ENCODE measurements around the gene ANKRD63. TPM values are rescaled to one million over a fixed set of nuclear protein-coding genes. Genes with fewer than 3 reads are reported as not detected.
A peak's percentile ranks its signal among the peaks of the same experiment; 100 is the strongest.

ANKRD63 gene
- polyA plus RNA-seq, 4 donors = 0.04 to 0.16 TPM; not detected in 2

DNA sequence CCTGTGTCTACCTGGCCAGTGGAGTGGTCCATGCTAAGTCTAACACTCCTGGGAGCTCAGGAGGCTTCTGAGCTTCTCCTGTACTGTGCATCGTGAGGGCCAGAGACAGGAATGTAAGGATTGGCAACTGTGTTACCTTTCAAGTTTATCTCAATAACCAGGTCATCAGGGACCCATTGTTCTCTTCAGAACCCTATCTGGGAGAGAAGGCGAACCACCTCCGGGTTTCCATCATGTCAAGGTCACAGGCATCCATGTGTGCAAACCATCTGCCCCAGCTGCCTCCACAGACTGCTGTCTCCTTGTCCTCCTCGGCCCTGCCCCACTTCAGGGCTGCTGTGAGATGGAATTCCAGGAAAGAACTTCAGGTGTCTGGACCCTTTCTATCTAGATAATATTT lies 5.9 kb downstream of the ANKRD63 start:
- H3K4me1 ChIP-seq (ENCODE audit: control insufficient read depth in 3 of 3, insufficient read depth in 2 of 3, low read depth in 1 of 3, low read length in 2 of 3) = peaks cover 0 to 20% (median 0%) of the 10 kb centered on the region in 3 donors
- no peak overlapping the region for H3K4me3 ChIP-seq (ENCODE audit: low read depth in 1 of 3, low read length in 3 of 3)
- peaks cover 0 to 46% (median 0%) of the 10 kb centered on the region in 3 donors for H3K36me3 ChIP-seq (ENCODE audit: control insufficient read depth in 3 of 3, insufficient read depth in 2 of 3, low read depth in 1 of 3, low read length in 3 of 3)
- peaks cover 2 to 33% (median 24%) of the 10 kb centered on the region in 3 donors for H3K27me3 ChIP-seq (ENCODE audit: control insufficient read depth in 3 of 3, insufficient read depth in 3 of 3, low read length in 3 of 3)
- 51 to 68% (median 62%) methylated on average over 4 of the region's 4 CpGs for WGBS, 3 donors
- FAIRE-seq (no peak), DNase-seq (no peak)
- peaks cover 0 to 2% of the 10 kb centered on the region in 2 donors for H3K9me3 ChIP-seq (ENCODE audit: control insufficient read depth in 2 of 2, insufficient read depth in 1 of 2, low read depth in 1 of 2, low read length in 1 of 2)
- H3K27ac ChIP-seq (ENCODE audit: low read depth in 1 of 3, low read length in 2 of 3) = no peak overlapping the region

DNA sequence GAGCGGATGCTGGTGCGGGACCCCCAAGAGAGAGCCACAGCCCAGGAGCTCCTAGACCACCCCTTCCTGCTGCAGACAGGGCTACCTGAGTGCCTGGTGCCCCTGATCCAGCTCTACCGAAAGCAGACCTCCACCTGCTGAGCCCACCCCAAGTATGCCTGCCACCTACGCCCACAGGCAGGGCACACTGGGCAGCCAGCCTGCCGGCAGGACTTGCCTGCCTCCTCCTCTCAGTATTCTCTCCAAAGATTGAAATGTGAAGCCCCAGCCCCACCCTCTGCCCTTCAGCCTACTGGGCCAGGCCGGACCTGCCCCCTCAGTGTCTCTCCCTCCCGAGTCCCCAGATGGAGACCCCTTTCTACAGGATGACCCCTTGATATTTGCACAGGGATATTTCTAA lies 6.9 kb downstream of the ANKRD63 start:
- H3K9me3 ChIP-seq (ENCODE audit: control insufficient read depth in 2 of 2, insufficient read depth in 1 of 2, low read depth in 1 of 2, low read length in 1 of 2) = no peaks in the 10 kb centered on the region
- H3K36me3 ChIP-seq (ENCODE audit: control insufficient read depth in 3 of 3, insufficient read depth in 2 of 3, low read depth in 1 of 3, low read length in 3 of 3) = peaks cover 0 to 54% (median 0%) of the 10 kb centered on the region in 3 donors
- H3K4me1 ChIP-seq (ENCODE audit: control insufficient read depth in 3 of 3, insufficient read depth in 2 of 3, low read depth in 1 of 3, low read length in 2 of 3) = peaks cover 0 to 18% (median 0%) of the 10 kb centered on the region in 3 donors
- no peak for DNase-seq
- 91 to 93% (median 92%) methylated on average over 7 of the region's 7 CpGs for WGBS, 3 donors
- no peak overlapping the region for H3K27ac ChIP-seq (ENCODE audit: low read depth in 1 of 3, low read length in 2 of 3)
- H3K4me3 ChIP-seq (ENCODE audit: low read depth in 1 of 3, low read length in 3 of 3) = no peak overlapping the region
- no peak for FAIRE-seq
- peaks cover 0 to 26% (median 17%) of the 10 kb centered on the region in 3 donors for H3K27me3 ChIP-seq (ENCODE audit: control insufficient read depth in 3 of 3, insufficient read depth in 3 of 3, low read length in 3 of 3)

DNA sequence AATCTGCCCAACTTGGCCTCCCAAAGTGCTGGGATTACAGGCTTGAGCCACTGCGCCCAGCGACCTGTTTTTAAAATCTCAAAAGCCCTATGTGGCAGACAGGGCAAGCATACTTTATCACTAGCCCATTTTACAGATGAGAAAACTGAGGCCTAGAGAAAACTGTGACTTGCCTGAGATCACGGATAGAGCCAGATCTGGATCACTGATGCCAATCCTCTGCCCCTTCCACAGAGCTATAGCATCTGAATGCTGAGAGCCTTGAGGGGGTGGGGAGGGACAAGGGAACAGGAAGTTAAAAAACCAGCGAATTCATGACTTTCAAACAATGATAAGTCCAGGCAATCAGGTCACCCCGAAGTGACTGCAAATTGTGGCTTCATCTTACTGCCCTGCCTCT lies 7.3 kb downstream of the ANKRD63 start:
- H3K27ac ChIP-seq (ENCODE audit: low read depth in 1 of 3, low read length in 2 of 3) = no peak overlapping the region
- no peak for FAIRE-seq
- DNase-seq = no peak
- peaks cover 0 to 57% (median 0%) of the 10 kb centered on the region in 3 donors for H3K36me3 ChIP-seq (ENCODE audit: control insufficient read depth in 3 of 3, insufficient read depth in 2 of 3, low read depth in 1 of 3, low read length in 3 of 3)
- no peak overlapping the region for H3K4me3 ChIP-seq (ENCODE audit: low read depth in 1 of 3, low read length in 3 of 3)
- peaks cover 0 to 18% (median 0%) of the 10 kb centered on the region in 3 donors for H3K4me1 ChIP-seq (ENCODE audit: control insufficient read depth in 3 of 3, insufficient read depth in 2 of 3, low read depth in 1 of 3, low read length in 2 of 3)
- 79 to 92% (median 84%) methylated on average over 5 of the region's 5 CpGs for WGBS, 3 donors
- no peaks in the 10 kb centered on the region for H3K9me3 ChIP-seq (ENCODE audit: control insufficient read depth in 2 of 2, insufficient read depth in 1 of 2, low read depth in 1 of 2, low read length in 1 of 2)
- peaks cover 0 to 22% (median 12%) of the 10 kb centered on the region in 3 donors for H3K27me3 ChIP-seq (ENCODE audit: control insufficient read depth in 3 of 3, insufficient read depth in 3 of 3, low read length in 3 of 3)

DNA sequence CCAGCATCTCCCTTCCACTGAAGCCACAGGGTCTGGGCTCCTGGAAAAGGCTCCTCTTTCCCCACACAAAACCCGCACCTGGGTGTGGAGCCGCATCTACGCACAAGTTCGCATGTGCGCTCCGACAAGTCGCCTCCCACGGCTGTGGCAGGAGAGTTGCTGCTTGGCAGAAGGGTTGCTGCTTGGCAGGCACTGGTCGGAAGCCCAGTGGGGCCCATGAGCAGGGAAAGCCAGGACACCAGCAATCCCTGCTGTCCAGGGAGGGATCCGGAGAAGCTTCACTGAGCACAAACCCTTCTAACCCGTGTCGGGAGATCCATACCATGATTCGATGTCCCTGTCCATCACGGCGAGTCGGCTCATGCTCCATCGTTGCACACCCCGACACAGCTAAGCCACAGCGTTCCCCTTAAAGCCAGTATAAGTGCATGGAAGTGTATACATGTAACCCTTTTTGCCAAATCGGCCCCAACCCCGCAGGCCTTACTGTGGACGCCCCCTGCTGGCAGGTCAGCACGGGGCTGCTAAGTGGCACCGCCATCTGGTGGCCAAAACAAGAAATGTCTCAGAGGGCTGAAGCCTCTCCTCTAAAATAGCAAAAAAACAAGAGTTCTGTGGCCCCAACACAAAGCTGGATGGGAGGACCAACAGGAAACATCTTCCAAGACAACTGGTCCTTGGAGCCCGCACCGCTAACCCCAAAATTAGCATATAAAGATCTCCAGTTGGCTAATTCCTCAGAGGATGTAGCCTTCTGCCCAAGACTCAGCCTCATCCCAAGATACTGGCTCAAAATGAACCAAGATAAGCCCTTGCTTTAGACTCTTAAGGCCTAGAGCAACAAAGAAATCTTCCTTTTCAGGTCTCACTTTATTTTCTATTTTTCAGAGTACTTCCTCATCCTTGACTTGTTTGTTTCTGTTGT lies 8.3 kb downstream of the ANKRD63 start:
- 55 to 57% (median 56%) methylated on average over 26 of the region's 26 CpGs for WGBS, 3 donors
- no peak for FAIRE-seq

DNA sequence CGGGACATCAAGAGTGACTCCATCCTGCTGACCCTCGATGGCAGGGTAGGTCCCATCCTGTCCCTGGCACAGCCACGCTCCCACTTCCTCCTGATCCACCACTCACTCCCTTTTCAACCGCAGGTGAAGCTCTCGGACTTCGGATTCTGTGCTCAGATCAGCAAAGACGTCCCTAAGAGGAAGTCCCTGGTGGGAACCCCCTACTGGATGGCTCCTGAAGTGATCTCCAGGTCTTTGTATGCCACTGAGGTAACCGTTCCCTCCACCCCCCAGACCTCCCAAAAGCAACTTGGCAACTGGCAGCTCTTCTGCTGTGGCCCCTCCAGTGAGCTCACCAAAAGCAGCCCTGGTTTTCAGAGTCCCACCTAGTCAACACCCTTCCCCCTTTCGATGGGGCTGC lies 9.4 kb downstream of the ANKRD63 start:
- Histone ChIP-seq H3K27me3 (ENCODE audit: control insufficient read depth in 3 of 3, insufficient read depth in 3 of 3, low read length in 3 of 3) (peaks cover 0 to 7% (median under 1%) of the 10 kb centered on the region in 3 donors), H3K36me3 (ENCODE audit: control insufficient read depth in 3 of 3, insufficient read depth in 2 of 3, low read depth in 1 of 3, low read length in 3 of 3) (peaks cover 0 to 77% (median 0%) of the 10 kb centered on the region in 3 donors), H3K4me1 (ENCODE audit: control insufficient read depth in 3 of 3, insufficient read depth in 2 of 3, low read depth in 1 of 3, low read length in 2 of 3) (peaks cover 0 to 3% (median 0%) of the 10 kb centered on the region in 3 donors), H3K27ac (ENCODE audit: low read depth in 1 of 3, low read length in 2 of 3) (no peak overlapping the region), H3K9me3 (ENCODE audit: control insufficient read depth in 2 of 2, insufficient read depth in 1 of 2, low read depth in 1 of 2, low read length in 1 of 2) (no peaks in the 10 kb centered on the region), H3K4me3 (ENCODE audit: low read depth in 1 of 3, low read length in 3 of 3) (no peak overlapping the region)
- WGBS, 3 donors = 72 to 81% (median 81%) methylated on average over 9 of the region's 9 CpGs
- DNase-seq = no peak
- FAIRE-seq = no peak

More for the DNA sequence above, 8.3 kb downstream of the ANKRD63 start:
- Histone ChIP-seq H3K27me3 (ENCODE audit: control insufficient read depth in 3 of 3, insufficient read depth in 3 of 3, low read length in 3 of 3) (peaks cover 0 to 12% (median 7%) of the 10 kb centered on the region in 3 donors), H3K36me3 (ENCODE audit: control insufficient read depth in 3 of 3, insufficient read depth in 2 of 3, low read depth in 1 of 3, low read length in 3 of 3) (peaks cover 0 to 67% (median 0%) of the 10 kb centered on the region in 3 donors), H3K9me3 (ENCODE audit: control insufficient read depth in 2 of 2, insufficient read depth in 1 of 2, low read depth in 1 of 2, low read length in 1 of 2) (no peaks in the 10 kb centered on the region), H3K27ac (ENCODE audit: low read depth in 1 of 3, low read length in 2 of 3) (no peak overlapping the region), H3K4me3 (ENCODE audit: low read depth in 1 of 3, low read length in 3 of 3) (no peak overlapping the region), H3K4me1 (ENCODE audit: control insufficient read depth in 3 of 3, insufficient read depth in 2 of 3, low read depth in 1 of 3, low read length in 2 of 3) (peaks cover 0 to 10% (median 0%) of the 10 kb centered on the region in 3 donors)
- peak; percentile 71 to 88 for DNase-seq

DNA sequence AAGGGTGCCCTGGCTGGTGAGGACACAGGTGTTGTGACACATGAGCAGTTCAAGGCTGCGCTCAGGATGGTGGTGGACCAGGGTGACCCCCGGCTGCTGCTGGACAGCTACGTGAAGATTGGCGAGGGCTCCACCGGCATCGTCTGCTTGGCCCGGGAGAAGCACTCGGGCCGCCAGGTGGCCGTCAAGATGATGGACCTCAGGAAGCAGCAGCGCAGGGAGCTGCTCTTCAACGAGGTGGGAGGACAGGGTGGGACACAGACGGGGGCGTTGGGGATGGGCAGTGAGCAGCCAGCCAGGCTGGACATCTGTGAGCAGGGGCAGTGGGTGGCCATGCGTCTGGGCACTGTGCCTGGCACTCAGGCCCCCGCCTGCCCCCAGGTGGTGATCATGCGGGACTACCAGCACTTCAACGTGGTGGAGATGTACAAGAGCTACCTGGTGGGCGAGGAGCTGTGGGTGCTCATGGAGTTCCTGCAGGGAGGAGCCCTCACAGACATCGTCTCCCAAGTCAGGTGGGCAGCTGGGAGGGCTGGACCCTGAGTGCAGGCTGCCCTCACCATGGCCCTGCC lies 10.3 kb downstream of the ANKRD63 start:
- peaks cover 0 to 85% (median 0%) of the 10 kb centered on the region in 3 donors for H3K36me3 ChIP-seq (ENCODE audit: control insufficient read depth in 3 of 3, insufficient read depth in 2 of 3, low read depth in 1 of 3, low read length in 3 of 3)
- no peak for FAIRE-seq
- H3K27me3 ChIP-seq (ENCODE audit: control insufficient read depth in 3 of 3, insufficient read depth in 3 of 3, low read length in 3 of 3) = peaks cover 0 to under 1% (median 0%) of the 10 kb centered on the region in 3 donors
- no peaks in the 10 kb centered on the region for H3K9me3 ChIP-seq (ENCODE audit: control insufficient read depth in 2 of 2, insufficient read depth in 1 of 2, low read depth in 1 of 2, low read length in 1 of 2)
- DNase-seq = no peak
- no peak overlapping the region for H3K27ac ChIP-seq (ENCODE audit: low read depth in 1 of 3, low read length in 2 of 3)
- H3K4me3 ChIP-seq (ENCODE audit: low read depth in 1 of 3, low read length in 3 of 3) = no peak overlapping the region
- 69 to 85% (median 79%) methylated on average over 19 to 20 of the region's 20 CpGs for WGBS, 3 donors
- peaks cover 0 to 3% (median 0%) of the 10 kb centered on the region in 3 donors for H3K4me1 ChIP-seq (ENCODE audit: control insufficient read depth in 3 of 3, insufficient read depth in 2 of 3, low read depth in 1 of 3, low read length in 2 of 3)

DNA sequence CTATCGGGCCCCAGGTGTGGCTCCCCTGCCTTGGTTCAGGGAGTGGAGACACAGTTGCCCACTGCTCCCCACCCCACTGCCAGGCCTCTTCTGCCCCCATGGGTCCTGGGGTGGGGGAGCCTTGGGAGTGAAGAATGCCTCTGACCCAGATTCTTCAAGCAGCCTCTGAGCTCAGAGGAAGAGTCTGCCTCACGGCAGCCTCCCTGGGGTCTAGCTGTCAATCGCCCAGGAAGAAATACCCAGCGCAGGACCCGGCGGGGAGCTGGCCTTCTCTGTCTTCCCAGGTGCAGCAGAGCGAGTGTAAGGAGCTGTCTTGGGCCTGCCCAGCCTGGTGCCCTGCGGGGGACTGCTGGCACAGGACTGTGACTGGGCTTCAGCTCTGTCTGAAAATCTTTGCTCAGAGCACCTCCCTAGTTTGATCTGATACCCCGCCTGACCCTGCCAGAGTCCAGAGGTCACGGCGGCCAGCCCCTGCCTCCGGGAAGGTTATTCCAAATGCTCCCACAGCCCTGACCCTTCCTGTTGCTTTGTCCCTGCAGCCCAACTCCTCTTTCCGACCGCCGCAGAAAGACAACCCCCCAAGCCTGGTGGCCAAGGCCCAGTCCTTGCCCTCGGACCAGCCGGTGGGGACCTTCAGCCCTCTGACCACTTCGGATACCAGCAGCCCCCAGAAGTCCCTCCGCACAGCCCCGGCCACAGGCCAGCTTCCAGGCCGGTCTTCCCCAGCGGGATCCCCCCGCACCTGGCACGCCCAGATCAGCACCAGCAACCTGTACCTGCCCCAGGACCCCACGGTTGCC lies 11.0 kb downstream of the ANKRD63 start:
- peaks cover 0 to 3% (median 0%) of the 10 kb centered on the region in 3 donors for H3K4me1 ChIP-seq (ENCODE audit: control insufficient read depth in 3 of 3, insufficient read depth in 2 of 3, low read depth in 1 of 3, low read length in 2 of 3)
- DNase-seq = no peak
- peaks cover 0 to 85% (median 0%) of the 10 kb centered on the region in 3 donors for H3K36me3 ChIP-seq (ENCODE audit: control insufficient read depth in 3 of 3, insufficient read depth in 2 of 3, low read depth in 1 of 3, low read length in 3 of 3)
- FAIRE-seq = no peak
- H3K27me3 ChIP-seq (ENCODE audit: control insufficient read depth in 3 of 3, insufficient read depth in 3 of 3, low read length in 3 of 3) = no peaks in the 10 kb centered on the region
- no peak overlapping the region for H3K4me3 ChIP-seq (ENCODE audit: low read depth in 1 of 3, low read length in 3 of 3)
- H3K27ac ChIP-seq (ENCODE audit: low read depth in 1 of 3, low read length in 2 of 3) = no peak overlapping the region
- no peaks in the 10 kb centered on the region for H3K9me3 ChIP-seq (ENCODE audit: control insufficient read depth in 2 of 2, insufficient read depth in 1 of 2, low read depth in 1 of 2, low read length in 1 of 2)
- 72 to 79% (median 76%) methylated on average over 25 of the region's 25 CpGs for WGBS, 3 donors
